Activated gamma-delta T cell treated with Interleukin-2 at 50 U/mL for 16 hours (primary cell): ENCODE results near the gene OOSP4B.
"Not testable (repeated sequence)": the region's sequence is repeated elsewhere in the genome, so short reads cannot be mapped to it uniquely, and the experiment has no call there.

Experiments
- DNase-seq: peaks from one replicate; pipeline ENCODE4 v3.0.0-alpha.2; 2020

The OOSP4B gene

DNA sequence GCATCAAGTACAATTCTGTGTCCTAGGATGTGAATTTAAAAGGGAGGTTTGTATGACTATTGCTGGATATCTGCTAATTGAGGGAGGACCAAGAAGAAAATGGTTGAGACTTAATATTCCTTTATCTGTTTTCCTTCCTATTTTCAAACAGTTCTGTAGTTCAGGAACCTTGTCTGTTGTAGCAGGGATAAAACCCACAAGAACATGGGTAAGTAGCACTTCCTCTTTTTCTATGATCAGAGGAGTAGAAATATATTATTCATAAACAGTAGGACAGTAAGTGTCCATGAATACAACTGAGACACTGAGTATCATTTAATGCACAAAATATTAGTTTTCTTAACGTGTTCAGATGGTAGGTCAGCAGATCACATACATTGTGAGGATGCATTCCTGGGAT, 47.1 kb downstream of the OOSP4B start:
- no peak for DNase-seq

DNA sequence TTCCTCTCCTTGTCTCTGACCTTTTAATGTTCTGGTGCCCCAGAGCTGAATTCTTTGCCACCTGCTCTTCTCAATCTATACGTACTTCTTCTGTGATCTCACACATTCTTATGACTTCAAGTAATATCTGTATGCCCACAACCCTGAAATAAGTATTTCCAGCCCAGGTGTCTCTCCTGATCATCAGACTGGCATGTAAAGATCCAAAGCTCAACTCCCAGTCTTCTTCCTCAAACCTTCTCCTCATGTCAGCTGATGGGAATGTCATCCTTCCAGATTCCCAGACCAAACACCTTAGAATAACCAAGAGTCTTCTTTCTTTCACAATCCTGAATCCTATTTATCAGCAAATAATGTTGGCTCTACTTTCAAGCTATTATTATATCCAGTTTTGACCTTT, 48.8 kb downstream of the OOSP4B start:
- DNase-seq = no peak

DNA sequence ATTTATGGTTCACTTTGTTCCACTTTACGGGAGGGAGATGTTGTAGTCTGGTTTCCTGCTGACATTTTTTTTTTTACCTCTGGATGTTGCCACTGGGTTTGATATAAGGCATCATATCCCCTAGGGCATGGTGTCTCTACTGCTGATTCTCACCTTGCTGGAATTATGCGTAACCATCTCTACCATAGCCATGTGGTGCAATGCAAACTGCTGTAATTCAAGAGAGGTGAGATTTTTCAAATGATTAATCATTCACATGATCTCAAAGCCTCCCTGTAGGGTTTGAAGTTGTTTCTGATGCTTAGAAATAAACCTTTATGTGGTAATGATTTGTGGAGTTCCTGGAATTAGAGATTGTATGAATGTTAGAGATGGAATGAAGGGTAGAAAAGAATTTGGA, 52.5 kb downstream of the OOSP4B start:
- DNase-seq = no peak

DNA sequence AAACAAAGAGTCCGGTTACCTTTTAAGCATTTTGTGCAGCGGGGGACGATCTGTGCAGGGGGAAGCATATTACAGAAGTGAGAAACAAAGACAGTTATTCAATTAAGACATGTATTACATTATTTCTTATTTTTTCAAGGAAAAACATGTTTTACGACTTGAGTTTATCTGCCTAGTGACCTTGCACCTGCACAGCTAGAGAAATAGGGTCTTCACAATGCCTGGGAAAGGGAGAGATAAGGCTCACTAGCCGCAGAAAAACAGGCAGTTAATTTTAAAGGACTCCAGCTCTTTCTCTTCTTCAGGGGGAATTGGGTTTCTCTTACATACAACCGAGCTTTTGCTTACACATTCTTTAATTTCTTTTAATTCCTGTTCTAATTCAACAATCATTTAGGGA, 54.7 kb downstream of the OOSP4B start:
- DNase-seq = not testable (repeated sequence)

DNA sequence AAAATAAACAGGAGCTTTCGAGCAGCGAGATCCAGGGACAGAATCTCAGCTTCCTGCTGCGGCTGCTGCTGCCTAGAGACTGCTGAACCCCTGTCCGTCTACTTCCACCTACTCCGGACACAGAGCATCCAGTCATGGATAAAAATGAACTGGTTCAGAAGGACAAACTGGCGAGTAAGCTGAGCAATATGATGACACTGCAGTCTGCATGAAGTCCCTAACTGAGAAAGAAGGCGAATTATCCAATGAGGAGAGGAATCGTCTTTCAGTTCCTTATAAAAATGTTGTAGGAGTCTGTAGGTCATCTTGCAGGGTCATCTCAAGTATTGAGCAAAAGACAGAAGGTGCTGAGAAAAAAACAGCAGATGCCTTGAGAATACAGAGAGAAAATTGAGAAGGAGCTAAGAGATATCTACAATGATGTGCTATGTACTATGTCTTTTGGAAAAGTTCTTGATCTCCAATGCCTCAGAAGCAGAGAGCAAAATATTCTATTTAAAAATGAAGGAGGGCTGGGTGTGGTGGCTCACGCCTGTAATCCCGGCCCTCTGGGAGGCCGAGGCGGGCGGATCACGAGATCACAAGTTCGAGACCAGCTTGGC, 60.3 kb downstream of the OOSP4B start:
- DNase-seq = no peak

DNA sequence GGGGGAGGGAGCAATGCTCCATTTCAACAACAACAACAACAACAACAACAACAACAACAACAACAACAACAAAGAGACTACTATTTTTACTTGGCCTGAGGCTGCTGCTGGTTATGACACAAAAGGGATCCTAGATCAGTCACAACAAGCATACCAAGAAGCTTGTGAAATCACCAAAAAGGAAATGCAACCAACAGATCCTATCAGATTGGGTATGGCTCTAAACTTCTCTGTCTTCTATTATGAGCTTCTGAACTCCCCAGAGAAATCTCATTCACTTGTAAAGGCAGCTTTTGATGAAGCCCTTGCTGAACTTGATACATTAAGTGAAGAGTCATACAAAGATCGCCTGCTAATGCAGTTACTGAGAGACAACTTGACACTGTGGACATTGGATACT, 61.0 kb downstream of the OOSP4B start:
- DNase-seq = no peak

DNA sequence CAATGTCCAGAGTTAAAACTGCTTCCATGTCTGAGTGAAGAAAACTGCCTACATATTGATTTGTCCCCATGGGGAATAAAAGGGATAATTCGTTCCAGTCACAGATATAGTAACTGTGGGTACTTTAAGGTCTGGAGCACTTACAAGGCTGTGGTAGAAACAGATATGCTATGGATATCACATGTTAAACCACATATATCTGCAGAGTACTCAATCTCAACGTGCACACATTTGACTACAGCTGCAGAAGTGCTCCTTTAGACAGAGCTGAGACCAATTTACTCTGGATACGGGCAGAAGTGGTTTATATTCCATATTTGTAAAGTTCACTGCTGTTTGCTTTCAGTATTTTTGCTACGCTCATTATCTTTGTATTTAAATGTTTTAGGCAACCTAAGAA, 61.8 kb downstream of the OOSP4B start:
- no peak for DNase-seq

DNA sequence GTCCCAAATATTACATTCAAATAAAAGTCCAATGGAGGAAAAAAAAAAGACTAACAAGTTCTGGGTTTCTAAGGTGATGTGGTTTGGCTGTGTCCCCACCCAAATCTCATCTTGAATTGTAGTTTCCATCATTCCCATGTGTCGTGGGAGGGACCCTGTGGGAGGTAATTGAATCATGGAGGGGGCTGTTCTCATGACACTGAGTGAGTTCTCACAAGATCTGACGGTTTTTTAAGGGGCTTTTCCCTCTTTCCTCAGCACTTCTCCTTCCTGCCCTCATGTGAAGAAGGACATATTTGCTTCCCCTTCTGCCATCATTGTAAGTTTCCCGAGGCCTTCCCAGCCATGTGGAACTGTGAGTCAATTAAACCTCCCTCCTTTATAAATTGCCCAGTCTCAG, 63.6 kb downstream of the OOSP4B start:
- DNase-seq = no peak
